Chondrocyte (in vitro differentiated cells): Measurements from ENCODE around the gene CRIP3. TPM values are rescaled to one million over a fixed set of nuclear protein-coding genes. Genes with fewer than 3 reads are reported as not detected.

Experiments
- DNase-seq: peaks from one replicate; pipeline ENCODE4 v3.0.0; 2021; ENCODE audit warnings: mixed read lengths, low spot score
- H3K27ac Mint-ChIP-seq: one replicate; pipeline ENCODE4 v1.8.0; 2021; ENCODE audit warnings: mild to moderate bottlenecking, moderate library complexity, mixed read lengths; ENCODE audit not compliant: unreplicated experiment
- H3K27me3 Mint-ChIP-seq: 2 replicates; pipeline ENCODE4 v1.8.0; 2021; ENCODE audit warnings: low read depth, mixed read lengths
- H3K36me3 Mint-ChIP-seq: 2 replicates; pipeline ENCODE4 v1.8.0; 2021; ENCODE audit warnings: low read depth, mixed read lengths
- H3K4me1 Mint-ChIP-seq: 2 replicates; pipeline ENCODE4 v1.8.0; 2021; ENCODE audit warnings: low read depth, mild to moderate bottlenecking, mixed read lengths
- H3K4me3 Mint-ChIP-seq: one replicate; pipeline ENCODE4 v1.8.0; 2021; ENCODE audit warnings: mild to moderate bottlenecking, moderate library complexity, mixed read lengths; ENCODE audit not compliant: unreplicated experiment
- H3K9me3 Mint-ChIP-seq: 2 replicates; pipeline ENCODE4 v1.8.0; 2021; ENCODE audit warnings: low read depth, mixed read lengths
- CTCF ChIP-seq: fragments of 200-600 bp; sonication (generic); IDR thresholded peaks from 2 replicates; pipeline ENCODE4 v1.5.0; 2021; ENCODE audit warnings: antibody characterized with exemption, mild to moderate bottlenecking, moderate library complexity
- total RNA-seq: library from RNA; stranded (reverse); gene quantifications from 3 replicates; pipeline ENCODE4 v1.2.1, GENCODE V29; 2021

CRIP3 gene
- total RNA-seq, 1 donor from 2014 or later: 0.47 TPM

- DNase-seq: peak; percentile 39
- Mint-ChIP-seq H3K4me3 (no peak overlapping the region), H3K36me3 (no peaks in the 10 kb centered on the region), H3K9me3 (no peaks in the 10 kb centered on the region), H3K4me1 (no peaks in the 10 kb centered on the region), H3K27ac (no peak overlapping the region), H3K27me3 (peaks cover 7% of the 10 kb centered on the region)
- no peak for TF ChIP-seq CTCF
These were observed 15.8 kb downstream of the CRIP3 start for GRCh38 chr6:43292763-43293318.

- Mint-ChIP-seq H3K27me3 (peaks cover 7% of the 10 kb centered on the region), H3K4me1 (no peaks in the 10 kb centered on the region), H3K9me3 (no peaks in the 10 kb centered on the region), H3K4me3 (no peak overlapping the region), H3K36me3 (no peaks in the 10 kb centered on the region), H3K27ac (no peak overlapping the region)
- peak; percentile 36 for DNase-seq
- TF ChIP-seq CTCF: no peak
These were observed 16.3 kb downstream of the CRIP3 start for GRCh38 chr6:43292341-43292740.

GRCh38 chr6:43291708-43292107 is 16.9 kb downstream of the CRIP3 start:
- no peaks in the 10 kb centered on the region for H3K9me3 Mint-ChIP-seq
- DNase-seq: no peak
- H3K4me3 Mint-ChIP-seq: no peak overlapping the region
- peaks cover 5% of the 10 kb centered on the region for H3K27me3 Mint-ChIP-seq
- TF ChIP-seq CTCF: no peak
- no peak overlapping the region for H3K27ac Mint-ChIP-seq
- no peaks in the 10 kb centered on the region for H3K36me3 Mint-ChIP-seq
- no peaks in the 10 kb centered on the region for H3K4me1 Mint-ChIP-seq

GRCh38 chr6:43290905-43291355 is 17.7 kb downstream of the CRIP3 start:
- no peaks in the 10 kb centered on the region for H3K9me3 Mint-ChIP-seq
- H3K4me3 Mint-ChIP-seq: no peak overlapping the region
- no peaks in the 10 kb centered on the region for H3K36me3 Mint-ChIP-seq
- TF ChIP-seq CTCF: no peak
- peaks cover 1% of the 10 kb centered on the region for H3K27me3 Mint-ChIP-seq
- H3K27ac Mint-ChIP-seq: no peak overlapping the region
- H3K4me1 Mint-ChIP-seq: no peaks in the 10 kb centered on the region
- no peak for DNase-seq

GRCh38 chr6:43290339-43290904 is 18.2 kb downstream of the CRIP3 start:
- H3K27ac Mint-ChIP-seq: no peak overlapping the region
- H3K9me3 Mint-ChIP-seq: no peaks in the 10 kb centered on the region
- no peaks in the 10 kb centered on the region for H3K36me3 Mint-ChIP-seq
- no peaks in the 10 kb centered on the region for H3K4me1 Mint-ChIP-seq
- no peak overlapping the region for H3K4me3 Mint-ChIP-seq
- no peak for TF ChIP-seq CTCF
- no peak for DNase-seq
- H3K27me3 Mint-ChIP-seq: peaks cover 1% of the 10 kb centered on the region
